HG02970 (cell line): ENCODE data around the gene CPB2.

Source experiments
- ATAC-seq: cut with Tn5 transposase; IDR thresholded peaks from one replicate; pipeline ENCODE4 v1.9.1; 2021; ENCODE audit warnings: mild to moderate bottlenecking, moderate library complexity, moderate number of reproducible peaks; ENCODE audit not compliant: unreplicated experiment, low FRiP score

Gene CPB2

DNA sequence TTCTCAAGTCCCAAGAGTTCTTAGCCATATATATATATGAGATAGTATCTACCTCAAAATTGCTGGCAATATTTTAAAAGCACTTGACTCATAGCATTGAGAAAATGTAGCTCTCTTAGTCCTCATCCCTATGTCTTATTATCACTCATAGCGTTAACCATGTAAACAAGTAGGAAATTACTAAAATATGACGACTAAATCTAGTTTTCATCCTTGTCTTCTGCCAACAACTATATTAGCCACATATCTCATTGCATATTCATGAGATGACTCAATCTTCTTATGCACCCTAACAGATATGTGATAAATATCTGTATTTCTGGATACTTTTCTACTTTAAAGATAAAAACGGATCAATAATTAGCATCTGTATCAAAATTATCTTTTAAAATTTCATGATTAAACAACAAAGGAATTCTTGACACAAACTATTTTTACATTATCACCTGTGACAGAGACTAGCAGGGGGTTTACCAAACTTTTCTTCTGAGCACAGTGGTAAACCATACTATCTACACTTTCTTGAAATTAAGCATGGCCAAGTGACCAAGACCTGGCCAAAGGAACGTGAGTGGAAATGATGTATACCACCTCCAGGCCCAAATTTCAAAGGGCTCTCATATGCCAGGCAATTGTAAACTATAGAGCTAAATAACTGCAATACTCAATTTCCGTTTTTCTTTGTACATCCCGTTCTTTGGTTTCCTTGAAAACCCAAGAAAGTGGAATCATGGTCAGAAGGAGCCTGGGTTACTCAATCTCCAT lies 98.0 kb downstream of the CPB2 start:
- no peak for ATAC-seq

DNA sequence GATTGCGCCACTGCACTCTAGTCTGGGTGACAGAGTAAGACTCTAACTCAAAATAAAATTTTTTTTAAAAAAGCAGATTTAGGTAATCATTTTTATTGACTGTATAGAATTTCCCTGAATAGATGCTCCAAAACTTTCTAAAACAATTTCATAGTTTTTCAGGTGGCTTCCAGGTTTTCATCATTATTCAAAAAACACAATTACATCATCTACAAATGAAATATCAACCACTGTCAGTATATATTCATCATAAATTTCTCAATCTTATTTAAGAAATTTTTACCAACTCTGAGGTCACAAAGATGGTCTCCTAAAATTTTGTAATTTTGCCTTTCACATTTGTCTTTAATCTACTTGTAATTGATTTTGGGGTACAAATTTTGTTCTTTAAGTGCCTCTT lies 100.3 kb downstream of the CPB2 start:
- no peak for ATAC-seq
